NCI-H2107 treated with DMSO at 0.1 percent for 48 hours (cell line): ENCODE results near the gene HOMER2.
"Not testable (repeated sequence)": the region's sequence is repeated elsewhere in the genome, so short reads cannot be mapped to it uniquely, and the experiment has no call there.

Source experiments
- DNase-seq: peaks from one replicate; lab custom pipeline; 2025; ENCODE audit not compliant: unreplicated experiment; lab: John Stamatoyannopoulos, UW

HOMER2 gene

GRCh38 chr15:82898961-82899360 is 53.6 kb downstream of the HOMER2 start:
- no peak for DNase-seq

- DNase-seq, result no peak
These were observed 56.5 kb downstream of the HOMER2 start for GRCh38 chr15:82895983-82896382.

- DNase-seq, result no peak
These were observed 57.5 kb downstream of the HOMER2 start for GRCh38 chr15:82894971-82895520.

GRCh38 chr15:82893473-82893872 is 59.0 kb downstream of the HOMER2 start:
- not testable (repeated sequence) for DNase-seq

DNA sequence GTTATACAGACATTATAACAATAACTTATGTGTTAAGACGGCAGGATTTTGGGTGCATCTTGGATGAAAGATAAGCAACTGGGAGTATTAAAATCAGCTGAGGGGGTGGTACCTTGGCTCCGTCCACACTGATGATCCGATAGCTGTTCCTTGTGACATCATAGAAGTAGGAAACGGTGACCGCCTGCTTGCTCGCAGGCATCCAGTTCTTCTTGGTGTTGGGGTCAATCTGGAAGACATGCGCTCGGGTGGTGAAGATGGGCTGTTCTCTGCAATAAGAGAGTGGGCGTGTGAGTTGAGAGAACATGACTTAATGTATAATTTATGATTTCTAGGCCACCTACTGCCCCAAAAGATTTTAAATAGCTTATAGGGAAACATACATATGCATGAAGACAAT is 59.9 kb downstream of the HOMER2 start:
- DNase-seq, result no peak

- no peak for DNase-seq
These were observed 61.5 kb downstream of the HOMER2 start for GRCh38 chr15:82890995-82891390.

GRCh38 chr15:82890338-82890994 is 62.1 kb downstream of the HOMER2 start:
- no peak for DNase-seq

GRCh38 chr15:82882273-82882928 is 70.1 kb downstream of the HOMER2 start:
- DNase-seq, result no peak

DNA sequence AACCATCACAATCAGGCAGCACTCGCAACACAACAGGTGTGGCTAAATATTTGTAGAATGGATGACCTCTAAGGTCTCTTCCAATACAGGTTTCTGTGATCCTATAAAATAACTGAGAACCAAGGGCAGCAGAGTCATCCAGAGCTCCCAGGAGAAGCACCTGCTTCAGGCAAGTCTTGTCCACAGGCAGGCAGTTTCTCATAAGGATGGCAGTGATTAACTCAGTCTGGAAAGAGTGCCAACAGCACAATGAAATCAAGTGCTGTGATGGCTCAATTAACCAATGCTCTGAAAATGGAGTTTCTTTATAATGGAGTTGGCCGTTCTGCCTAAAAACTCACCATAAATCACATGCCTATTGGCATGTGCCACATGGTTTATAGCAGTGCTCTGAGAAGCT is 70.8 kb downstream of the HOMER2 start:
- DNase-seq, result no peak

- no peak for DNase-seq
These were observed 71.8 kb downstream of the HOMER2 start for GRCh38 chr15:82880704-82881103.

GRCh38 chr15:82878325-82878724 is 74.2 kb downstream of the HOMER2 start:
- no peak for DNase-seq

DNA sequence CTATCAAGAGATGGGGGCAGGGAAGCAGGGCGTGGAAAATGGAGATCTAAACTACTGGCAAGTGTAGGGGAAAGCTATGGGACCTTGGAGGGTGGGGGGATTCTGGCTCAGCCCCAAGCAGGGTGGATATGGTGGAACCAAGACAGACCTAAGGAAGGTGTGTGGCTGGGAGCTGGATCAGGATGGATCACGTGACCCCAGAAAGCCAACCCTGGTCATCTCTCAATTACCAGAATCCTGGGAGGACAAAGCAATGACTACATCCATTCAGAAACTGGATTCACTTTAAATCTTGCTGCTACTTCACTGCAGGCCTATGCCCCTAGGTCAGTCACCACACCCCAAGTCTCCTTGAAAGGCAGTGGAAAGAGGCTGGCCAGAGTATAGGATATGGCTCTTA is 74.7 kb downstream of the HOMER2 start:
- no peak for DNase-seq

DNA sequence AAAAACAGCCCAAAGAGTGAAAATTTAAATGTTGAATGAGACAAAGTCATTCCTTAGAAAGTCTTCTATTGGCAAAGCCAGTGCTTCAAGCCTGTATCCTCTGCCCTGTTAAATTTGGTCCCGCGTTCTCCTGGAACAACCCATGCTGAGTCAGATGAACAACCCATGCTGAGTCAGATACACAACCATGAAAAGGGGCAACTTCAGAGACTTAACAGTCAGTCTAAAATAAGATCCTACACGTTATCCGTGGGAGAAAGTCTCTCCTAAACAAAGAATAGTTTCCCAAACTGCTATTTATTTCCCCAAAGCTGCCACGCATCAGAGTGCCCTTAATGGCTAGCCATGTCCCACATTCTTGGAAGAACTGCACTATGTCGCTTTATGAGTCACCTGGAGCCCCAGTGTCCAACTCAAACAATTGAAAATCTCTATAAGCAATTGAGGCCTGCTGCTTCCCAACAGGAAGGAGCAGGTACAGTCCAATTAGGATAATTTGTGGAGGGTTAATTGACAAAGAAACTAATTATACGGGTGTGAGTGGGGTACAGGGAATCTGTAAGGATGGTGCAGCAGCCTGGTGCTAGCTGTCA is 77.0 kb downstream of the HOMER2 start:
- no peak for DNase-seq

GRCh38 chr15:82874961-82875360 is 77.6 kb downstream of the HOMER2 start:
- no peak for DNase-seq

DNA sequence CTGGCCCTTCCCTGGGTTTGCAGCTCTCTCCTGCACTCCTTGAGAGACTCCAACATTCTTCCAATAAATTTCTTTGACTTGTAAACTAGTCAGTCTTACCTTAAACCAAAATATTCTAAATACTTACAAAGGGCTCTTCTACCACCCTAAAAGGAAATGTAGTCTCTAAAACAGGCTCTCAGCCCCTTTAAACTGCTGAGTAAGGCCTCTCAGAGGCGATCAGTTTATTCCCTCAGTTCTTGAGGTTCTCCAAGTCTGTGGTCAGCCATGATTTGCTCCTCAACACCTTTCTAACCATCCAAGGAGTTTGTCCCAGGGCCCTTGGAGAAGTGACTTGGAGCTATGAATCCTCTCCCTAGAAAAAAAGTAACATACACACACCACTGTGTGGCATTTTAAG is 78.3 kb downstream of the HOMER2 start:
- DNase-seq, result no peak

DNA sequence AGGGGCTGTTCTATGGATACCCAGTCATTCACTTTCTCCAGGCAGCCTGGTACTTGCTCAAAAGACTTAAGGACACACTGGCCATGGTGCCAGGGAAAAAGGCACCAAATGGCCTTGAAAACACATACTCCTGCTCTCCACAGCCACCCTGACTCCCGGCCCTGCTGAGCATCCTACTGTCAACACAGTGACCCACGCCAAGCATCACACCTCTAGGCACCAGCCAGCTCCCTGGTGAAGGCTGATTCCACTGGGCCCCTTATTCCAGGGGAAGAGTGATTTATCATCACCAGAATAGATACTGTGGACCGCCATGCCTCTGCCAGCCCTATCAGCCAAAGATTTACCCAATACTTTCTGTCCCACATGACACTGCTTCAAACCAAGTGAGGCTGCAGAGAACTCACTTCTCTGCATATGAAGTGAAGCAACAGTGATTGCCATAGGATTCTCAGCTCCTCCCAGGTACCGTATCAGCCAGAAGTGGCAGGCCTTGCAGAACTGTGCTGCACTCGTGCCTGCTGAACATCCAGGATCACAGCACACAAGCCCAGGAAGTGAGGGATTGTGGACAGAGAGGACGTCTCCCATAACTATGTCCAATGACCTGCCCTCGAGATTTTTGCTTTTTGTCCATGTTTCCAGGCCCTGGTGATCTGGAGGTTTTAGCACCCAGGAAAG is 79.4 kb downstream of the HOMER2 start:
- DNase-seq, result no peak

GRCh38 chr15:82871832-82872484 is 80.6 kb downstream of the HOMER2 start:
- no peak for DNase-seq

GRCh38 chr15:82871358-82871757 is 81.2 kb downstream of the HOMER2 start:
- DNase-seq, result no peak

DNA sequence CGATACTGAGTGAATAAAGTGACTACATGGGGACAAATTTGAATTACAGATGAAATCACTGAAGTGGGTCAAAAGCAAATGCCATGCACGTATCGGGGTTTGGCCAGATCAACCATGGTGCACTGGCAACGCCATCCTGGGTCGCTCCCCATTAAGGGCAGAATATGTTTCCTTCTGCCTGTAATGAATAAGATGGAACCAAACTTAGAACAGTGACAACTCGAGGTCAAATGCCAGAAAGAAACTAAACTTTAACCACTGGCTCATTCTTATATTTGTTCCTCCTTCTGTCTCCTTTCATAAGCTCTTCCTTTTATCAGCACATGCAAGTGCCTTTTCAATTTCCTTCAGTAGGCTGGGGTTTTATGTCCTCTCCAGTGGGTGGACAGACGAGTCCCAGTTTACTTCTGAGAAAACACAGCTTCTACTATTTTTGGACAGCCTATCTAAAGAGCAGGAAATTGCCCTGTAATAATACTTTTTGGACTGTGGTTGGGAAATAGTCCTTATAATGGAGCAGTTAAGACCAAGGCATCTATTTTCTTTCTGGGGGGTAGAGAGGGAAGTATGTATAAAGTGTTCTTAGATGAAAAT is 81.7 kb downstream of the HOMER2 start:
- DNase-seq, result no peak

DNA sequence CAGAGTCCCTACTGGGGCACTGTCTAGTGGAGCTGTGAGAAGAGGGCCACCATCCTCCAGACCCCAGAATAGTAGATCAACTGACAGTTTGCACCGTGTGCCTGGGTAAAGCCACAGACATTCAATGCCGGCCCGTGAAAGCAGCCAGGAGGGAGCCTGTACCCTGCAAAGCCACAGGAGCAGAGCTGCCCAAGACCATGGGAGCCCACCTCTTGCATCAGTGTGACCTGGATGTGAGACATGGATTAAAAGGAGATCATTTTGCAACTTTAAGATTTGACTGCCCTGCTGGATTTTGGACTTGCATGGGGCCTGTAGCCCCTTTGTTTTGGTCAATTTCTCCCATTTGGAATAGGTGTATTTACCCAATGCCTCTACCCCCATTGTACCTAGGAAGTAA is 86.5 kb downstream of the HOMER2 start:
- DNase-seq, result not testable (repeated sequence)

- DNase-seq, result not testable (repeated sequence)
These were observed 86.9 kb downstream of the HOMER2 start for GRCh38 chr15:82865581-82865980.
